Type B pancreatic cell (in vitro differentiated cells): ENCODE measurements around the gene CERS6. TPM values are rescaled to one million over a fixed set of nuclear protein-coding genes. Genes with fewer than 3 reads are reported as not detected.

Source experiments
- DNase-seq: peaks from one replicate; pipeline ENCODE4 v3.0.0; 2021; ENCODE audit warnings: mixed read lengths; ENCODE audit not compliant: unreplicated experiment; ENCODE audit errors: extremely low spot score
- H3K27ac Mint-ChIP-seq: 2 replicates; pipeline ENCODE4 v1.8.0; 2021; ENCODE audit warnings: mild to moderate bottlenecking, mixed read lengths
- H3K27me3 Mint-ChIP-seq: 2 replicates; pipeline ENCODE4 v1.8.0; 2021; ENCODE audit warnings: mixed read lengths
- H3K36me3 Mint-ChIP-seq: 2 replicates; pipeline ENCODE4 v1.8.0; 2021; ENCODE audit warnings: mixed read lengths
- H3K4me1 Mint-ChIP-seq: one replicate; pipeline ENCODE4 v1.8.0; 2021; ENCODE audit warnings: mixed read lengths; ENCODE audit not compliant: unreplicated experiment
- H3K4me3 Mint-ChIP-seq: 2 replicates; pipeline ENCODE4 v1.8.0; 2021; ENCODE audit warnings: mild to moderate bottlenecking, mixed read lengths
- H3K9me3 Mint-ChIP-seq: 2 replicates; pipeline ENCODE4 v1.8.0; 2021; ENCODE audit warnings: mixed read lengths
- total RNA-seq: library from RNA; stranded (reverse); gene quantifications from 2 replicates; pipeline ENCODE4 v1.2.1, GENCODE V29; 2021; ENCODE audit warnings: low replicate concordance
- TF ChIP-seq, protein P1 (sequence below): fragments of 200-600 bp; sonication (generic); conservative IDR thresholded peaks from 2 replicates; pipeline ENCODE4 v1.5.0; 2021; ENCODE audit warnings: antibody characterized with exemption, mild to moderate bottlenecking

CERS6 gene
- total RNA-seq, 1 donor from 2014 or later: 43.0 TPM

DNA sequence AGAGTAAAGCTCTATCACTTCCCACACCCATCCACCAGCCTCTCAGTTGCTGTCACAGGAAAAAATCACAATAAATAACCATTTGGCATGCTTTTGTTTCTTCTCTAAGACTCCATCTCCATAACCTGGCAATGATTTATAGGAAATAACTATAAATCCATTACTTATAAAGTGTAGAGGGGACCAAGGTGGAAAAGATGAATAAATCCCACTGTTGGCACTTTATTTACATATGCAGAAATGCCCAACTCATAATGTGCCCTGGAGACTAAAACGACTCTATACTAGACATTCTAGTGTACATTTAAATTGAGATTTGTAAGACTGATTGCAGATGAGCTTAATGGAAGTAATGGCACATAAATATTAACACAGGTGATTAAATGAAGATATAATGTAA is 338.9 kb downstream of the CERS6 start:
- Mint-ChIP-seq H3K9me3 (peaks cover 4% of the 10 kb centered on the region), H3K4me1 (peaks cover 20% of the 10 kb centered on the region), H3K27ac (no peak overlapping the region), H3K27me3 (no peaks in the 10 kb centered on the region), H3K36me3 (no peaks in the 10 kb centered on the region), H3K4me3 (no peak overlapping the region)
- DNase-seq: no peak
- TF ChIP-seq, protein P1, sequence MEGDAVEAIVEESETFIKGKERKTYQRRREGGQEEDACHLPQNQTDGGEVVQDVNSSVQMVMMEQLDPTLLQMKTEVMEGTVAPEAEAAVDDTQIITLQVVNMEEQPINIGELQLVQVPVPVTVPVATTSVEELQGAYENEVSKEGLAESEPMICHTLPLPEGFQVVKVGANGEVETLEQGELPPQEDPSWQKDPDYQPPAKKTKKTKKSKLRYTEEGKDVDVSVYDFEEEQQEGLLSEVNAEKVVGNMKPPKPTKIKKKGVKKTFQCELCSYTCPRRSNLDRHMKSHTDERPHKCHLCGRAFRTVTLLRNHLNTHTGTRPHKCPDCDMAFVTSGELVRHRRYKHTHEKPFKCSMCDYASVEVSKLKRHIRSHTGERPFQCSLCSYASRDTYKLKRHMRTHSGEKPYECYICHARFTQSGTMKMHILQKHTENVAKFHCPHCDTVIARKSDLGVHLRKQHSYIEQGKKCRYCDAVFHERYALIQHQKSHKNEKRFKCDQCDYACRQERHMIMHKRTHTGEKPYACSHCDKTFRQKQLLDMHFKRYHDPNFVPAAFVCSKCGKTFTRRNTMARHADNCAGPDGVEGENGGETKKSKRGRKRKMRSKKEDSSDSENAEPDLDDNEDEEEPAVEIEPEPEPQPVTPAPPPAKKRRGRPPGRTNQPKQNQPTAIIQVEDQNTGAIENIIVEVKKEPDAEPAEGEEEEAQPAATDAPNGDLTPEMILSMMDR: no peak

DNA sequence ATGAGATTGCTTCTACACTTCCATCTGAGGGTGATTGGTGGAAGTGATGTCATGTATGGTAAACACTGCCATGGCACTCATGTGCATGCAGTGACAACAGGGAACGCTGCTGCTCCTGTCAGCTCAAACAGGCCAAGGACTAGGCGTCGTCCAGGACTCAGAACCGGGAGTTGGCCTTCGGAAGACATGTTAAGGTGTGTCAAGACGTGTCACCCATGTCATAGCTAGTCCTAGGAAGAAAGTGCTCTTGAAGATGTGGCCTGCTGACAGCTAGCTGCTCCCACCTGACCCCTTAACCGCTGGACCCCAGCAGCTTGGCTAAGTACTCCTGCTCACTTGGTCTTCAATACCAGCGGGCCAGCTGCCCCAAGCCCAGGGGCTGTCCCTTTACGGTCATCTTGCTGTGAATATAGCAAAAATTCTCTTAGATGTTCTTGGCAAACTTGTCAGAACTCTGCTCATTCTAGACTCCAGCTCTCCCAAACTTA is 340.1 kb downstream of the CERS6 start:
- H3K4me3 Mint-ChIP-seq: no peak overlapping the region
- TF ChIP-seq, protein P1: no peak
- no peaks in the 10 kb centered on the region for H3K9me3 Mint-ChIP-seq
- no peaks in the 10 kb centered on the region for H3K27me3 Mint-ChIP-seq
- H3K36me3 Mint-ChIP-seq: no peaks in the 10 kb centered on the region
- peaks cover 25% of the 10 kb centered on the region for H3K4me1 Mint-ChIP-seq
- no peak overlapping the region for H3K27ac Mint-ChIP-seq
- no peak for DNase-seq

DNA sequence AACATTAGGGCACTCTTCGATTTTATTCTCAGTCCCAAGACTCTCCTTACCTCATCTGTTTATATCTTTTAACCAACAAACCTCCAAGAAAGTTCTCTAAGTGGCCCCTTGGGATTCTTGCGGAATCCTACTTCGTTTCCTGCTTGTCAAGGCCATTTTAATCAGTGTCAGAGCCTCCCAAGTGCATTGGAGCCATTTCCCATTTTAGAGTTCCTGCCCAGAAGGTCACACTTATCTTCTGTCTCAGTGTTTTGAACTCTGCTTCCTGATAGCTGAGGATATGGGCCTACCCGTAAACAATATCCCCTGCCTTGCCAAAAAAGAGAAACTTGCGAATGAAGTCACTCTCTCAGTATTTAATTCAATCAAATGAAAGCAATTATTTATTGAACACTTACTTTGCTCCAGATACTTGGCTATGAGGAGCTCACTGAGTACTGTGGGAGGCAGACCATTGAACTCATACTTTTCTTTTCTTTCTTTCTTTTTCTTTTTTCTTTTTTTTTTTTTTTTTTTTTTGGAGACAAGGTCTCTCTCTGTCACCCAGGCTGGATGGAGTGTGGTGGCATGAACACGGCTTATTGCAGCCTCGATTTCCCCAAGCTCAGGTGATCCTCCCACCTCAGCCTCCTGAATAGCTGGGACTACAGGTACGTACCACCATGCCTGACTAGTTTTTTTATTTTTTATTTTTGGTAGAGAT is 340.7 kb downstream of the CERS6 start:
- no peak overlapping the region for H3K4me3 Mint-ChIP-seq
- no peak for DNase-seq
- H3K27ac Mint-ChIP-seq: no peak overlapping the region
- H3K9me3 Mint-ChIP-seq: no peaks in the 10 kb centered on the region
- no peaks in the 10 kb centered on the region for H3K36me3 Mint-ChIP-seq
- peaks cover 27% of the 10 kb centered on the region for H3K4me1 Mint-ChIP-seq
- TF ChIP-seq, protein P1: no peak
- no peaks in the 10 kb centered on the region for H3K27me3 Mint-ChIP-seq

- H3K27me3 Mint-ChIP-seq: no peaks in the 10 kb centered on the region
- H3K36me3 Mint-ChIP-seq: no peaks in the 10 kb centered on the region
- H3K9me3 Mint-ChIP-seq: no peaks in the 10 kb centered on the region
- peaks cover 32% of the 10 kb centered on the region for H3K4me1 Mint-ChIP-seq
- H3K27ac Mint-ChIP-seq: no peak overlapping the region
- no peak overlapping the region for H3K4me3 Mint-ChIP-seq
- TF ChIP-seq, protein P1: no peak
- no peak for DNase-seq
Measured at GRCh38 chr2:168797286-168797655, 341.2 kb downstream of the CERS6 start.

GRCh38 chr2:168798076-168798887 is 342.2 kb downstream of the CERS6 start:
- Mint-ChIP-seq H3K27me3 (no peaks in the 10 kb centered on the region), H3K36me3 (no peaks in the 10 kb centered on the region), H3K27ac (no peak overlapping the region), H3K9me3 (no peaks in the 10 kb centered on the region), H3K4me3 (no peak overlapping the region), H3K4me1 (peaks cover 40% of the 10 kb centered on the region)
- TF ChIP-seq, protein P1: no peak
- DNase-seq: no peak
